ENCODE results near the gene THBS2.
"Not testable (repeated sequence)": the region's sequence is repeated elsewhere in the genome, so short reads cannot be mapped to it uniquely, and the experiment has no call there.

THBS2 gene

DNA sequence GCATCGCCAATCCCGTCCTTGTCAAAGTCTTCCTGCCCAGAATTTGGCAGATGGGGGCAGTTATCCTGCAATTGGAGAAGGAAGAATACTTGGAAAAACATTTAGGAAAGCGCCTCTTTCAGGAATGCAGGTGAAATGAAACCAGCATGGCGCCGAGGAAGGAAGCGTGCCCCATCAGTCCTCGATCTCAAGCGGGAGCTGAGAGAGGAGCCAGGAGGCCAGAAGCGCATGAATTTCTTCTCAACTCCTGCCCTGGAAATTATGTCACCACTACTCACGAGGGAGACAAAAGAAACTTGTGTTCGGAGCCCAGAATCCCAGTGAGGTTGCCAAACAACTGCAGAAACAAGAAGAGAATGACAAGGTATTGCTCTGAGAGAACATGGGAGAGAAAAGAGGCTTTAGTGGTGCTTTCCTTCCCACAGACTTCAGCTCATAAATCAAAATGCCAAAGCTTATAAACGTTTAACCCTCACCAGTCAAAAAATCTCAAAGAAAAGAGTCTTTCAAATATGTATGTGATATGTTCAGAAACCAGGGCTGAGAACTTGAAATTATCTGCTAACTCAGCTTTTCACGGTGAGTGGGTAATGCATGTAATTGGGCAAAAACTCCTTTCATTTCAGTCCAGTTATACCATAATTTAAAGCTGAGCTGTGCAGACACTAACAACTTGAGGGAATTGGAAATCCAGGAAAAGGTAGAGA, 23.9 kb downstream of the THBS2 start:
- DNase-seq = no peak

DNA sequence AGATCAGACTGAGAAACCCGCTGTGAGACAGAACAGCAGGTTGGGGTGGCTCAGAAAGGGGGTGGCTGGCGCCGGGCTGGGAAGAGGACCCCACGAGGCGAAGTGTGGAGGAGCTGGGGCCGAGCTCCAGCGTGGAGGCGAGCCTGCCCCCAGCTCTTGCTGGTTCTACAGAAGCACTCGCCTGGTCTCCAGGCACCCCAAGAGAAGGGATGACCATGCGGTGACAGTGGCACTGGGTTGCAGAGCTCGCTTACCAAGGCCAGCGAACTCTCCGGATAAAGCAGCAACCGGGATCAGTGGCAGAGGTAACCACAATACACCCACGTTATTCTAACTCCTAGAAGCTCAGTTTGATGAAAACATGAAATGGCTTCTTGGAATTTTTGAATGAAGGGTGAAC, 26.5 kb downstream of the THBS2 start:
- no peak for DNase-seq

GRCh38 chr6:169225887-169226286, 27.8 kb downstream of the THBS2 start:
- no peak for DNase-seq

DNA sequence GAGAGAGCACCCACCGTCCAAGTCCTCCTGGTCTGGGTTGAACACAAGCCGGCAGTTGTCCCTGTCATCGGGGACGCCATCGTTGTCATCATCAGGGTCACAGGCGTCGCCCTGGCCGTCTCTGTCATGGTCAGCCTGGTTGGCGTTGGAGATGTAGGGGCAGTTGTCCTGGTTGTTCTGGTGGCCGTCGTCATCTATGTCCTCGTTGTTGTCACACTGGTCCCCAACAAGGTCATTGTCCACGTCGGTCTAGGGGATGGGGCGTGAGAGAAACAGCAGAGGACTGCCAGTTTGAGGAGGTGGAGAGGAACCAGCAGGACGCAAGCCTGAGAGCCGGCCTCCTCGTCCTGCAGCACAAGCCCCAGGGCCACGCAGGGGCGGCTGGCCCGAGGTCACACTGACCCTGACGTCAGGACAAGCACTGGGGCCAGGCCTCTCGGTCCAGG, 28.5 kb downstream of the THBS2 start:
- DNase-seq = no peak

DNA sequence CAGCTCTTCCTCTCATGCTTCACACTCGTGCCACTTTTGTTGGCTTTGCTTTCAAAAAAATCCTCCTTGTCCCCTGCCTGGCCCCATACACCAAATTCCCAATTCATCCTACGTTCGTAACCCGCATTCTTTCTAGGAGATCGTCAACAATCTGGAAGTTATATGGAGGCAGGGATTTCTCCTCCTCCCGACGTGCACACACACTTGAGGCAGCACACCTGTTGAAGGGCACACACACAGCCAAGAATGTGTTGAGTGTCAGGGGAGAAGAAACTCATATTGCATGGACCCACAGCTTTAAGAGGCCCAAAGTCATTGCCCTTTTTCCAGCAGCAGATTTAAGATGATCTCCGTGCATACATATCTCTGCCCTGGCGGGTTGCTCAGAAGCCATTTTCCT, 28.9 kb downstream of the THBS2 start:
- DNase-seq = no peak

- DNase-seq = no peak
Observed at GRCh38 chr6:169224185-169224695, 29.4 kb downstream of the THBS2 start.

- DNase-seq = no peak
Observed at GRCh38 chr6:169223006-169223405, 30.6 kb downstream of the THBS2 start.

GRCh38 chr6:169222126-169222525, 31.5 kb downstream of the THBS2 start:
- DNase-seq = no peak

GRCh38 chr6:169221264-169221663, 32.4 kb downstream of the THBS2 start:
- no peak for DNase-seq

DNA sequence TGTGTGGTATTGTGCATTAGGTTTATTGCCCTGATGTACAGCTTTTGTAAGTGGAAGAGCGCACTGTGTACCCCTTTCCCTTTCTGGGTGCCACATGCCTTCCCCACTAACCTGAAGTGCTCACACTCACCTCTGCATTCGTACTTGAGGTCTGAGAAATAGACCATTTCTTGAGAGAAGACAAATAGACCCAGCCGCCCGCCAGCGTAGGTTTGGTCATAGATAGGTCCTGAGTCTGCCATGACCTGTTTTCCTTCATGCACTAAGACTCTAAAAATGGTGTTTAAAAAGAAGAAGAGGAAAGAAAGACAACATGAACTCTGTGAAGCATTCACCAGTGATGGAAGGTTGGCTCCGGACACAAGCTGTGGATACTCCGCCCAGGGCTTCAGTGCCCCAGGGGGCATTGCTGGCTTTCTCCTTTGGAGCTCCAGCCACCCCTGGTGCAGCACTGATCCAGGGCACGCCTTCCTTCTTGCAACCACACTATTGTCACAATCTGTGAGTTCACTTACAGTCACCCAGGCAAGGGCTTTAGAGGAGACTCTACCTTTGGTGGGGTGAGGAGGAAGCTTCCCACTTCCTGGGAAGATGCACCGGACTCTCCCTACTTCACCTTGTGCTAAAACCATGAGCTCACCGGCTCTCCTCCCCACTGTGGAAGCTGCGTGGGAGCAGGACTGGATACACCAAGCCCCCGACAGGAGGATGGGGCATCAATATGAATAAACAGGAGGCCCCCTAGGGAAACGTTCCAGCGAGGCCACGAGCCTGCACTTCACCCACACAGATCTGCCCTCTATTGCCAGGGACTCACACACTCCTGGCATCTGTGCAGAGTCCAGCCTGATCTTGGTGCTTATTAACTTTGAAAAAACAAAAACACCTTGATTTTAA, 33.3 kb downstream of the THBS2 start:
- DNase-seq = no peak

DNA sequence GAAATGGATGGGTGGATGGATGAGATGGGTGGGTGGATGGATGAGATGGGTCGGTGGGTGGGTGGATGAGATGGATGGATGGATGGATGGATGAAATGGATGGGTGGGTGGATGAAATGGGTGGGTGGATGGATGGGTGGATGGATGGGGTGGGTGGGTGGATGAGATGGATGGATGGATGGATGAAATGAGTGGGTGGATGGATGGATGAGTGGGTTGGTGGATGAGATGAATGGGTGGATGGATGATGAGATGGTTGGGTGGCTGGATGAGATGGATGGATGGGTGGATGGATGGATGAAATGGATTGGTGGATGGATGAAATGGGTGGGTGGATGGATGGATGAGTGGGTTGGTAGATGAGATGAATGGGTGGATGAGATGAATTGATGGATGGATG, 35.7 kb downstream of the THBS2 start:
- no peak for DNase-seq

GRCh38 chr6:169216830-169217229, 36.8 kb downstream of the THBS2 start:
- DNase-seq = no peak

- DNase-seq = no peak
Observed at GRCh38 chr6:169215201-169215681, 38.4 kb downstream of the THBS2 start.

GRCh38 chr6:169214789-169215188, 38.9 kb downstream of the THBS2 start:
- not testable (repeated sequence) for DNase-seq

GRCh38 chr6:169213814-169214520, 39.7 kb downstream of the THBS2 start:
- DNase-seq = no peak

DNA sequence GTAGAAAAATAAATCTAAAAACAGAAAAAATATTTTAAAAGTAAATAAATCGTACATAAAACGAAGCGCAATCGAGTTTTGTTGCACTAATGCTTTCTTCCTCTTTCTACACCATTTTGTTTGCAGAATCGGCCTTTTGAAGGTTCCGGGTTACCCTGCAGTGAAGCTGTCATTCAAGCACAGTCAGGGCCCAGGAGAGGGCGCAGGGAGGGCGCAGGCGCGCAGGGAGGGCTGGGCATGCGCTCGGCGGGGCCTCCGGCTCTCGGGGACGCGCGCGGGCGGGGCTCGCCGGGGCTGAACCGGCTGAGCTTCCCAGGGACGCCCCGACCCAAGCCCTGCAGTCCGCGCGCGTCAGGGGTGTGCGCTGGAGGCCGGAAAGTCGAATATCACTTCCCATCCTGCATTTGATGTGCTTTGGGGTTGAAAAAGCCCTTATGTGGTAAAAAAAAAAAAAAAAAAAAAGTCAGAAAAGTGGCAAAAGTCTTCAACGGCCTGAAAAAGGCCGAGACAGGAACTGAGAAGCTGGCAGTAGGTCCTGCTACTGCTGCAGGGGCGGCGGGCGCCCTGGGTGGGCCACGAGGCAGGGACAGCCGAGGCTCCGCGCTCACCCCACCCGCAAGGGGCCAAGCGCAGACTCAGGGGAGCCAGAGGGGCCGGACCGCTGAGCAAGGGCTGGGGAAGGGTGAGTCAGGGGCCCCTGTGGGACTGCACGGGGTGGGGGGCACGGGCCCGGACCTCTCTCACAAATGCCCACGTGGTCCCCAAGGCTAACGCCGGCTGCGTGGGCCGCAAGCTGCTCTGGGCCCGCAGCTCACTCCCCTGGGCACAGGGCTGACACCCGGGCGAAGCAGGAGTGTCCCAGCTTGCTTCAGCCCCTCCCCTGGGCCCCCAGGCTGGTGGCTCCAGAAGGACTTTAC, 40.5 kb downstream of the THBS2 start:
- DNase-seq = no peak

GRCh38 chr6:169212436-169212835, 41.2 kb downstream of the THBS2 start:
- DNase-seq = no peak

DNA sequence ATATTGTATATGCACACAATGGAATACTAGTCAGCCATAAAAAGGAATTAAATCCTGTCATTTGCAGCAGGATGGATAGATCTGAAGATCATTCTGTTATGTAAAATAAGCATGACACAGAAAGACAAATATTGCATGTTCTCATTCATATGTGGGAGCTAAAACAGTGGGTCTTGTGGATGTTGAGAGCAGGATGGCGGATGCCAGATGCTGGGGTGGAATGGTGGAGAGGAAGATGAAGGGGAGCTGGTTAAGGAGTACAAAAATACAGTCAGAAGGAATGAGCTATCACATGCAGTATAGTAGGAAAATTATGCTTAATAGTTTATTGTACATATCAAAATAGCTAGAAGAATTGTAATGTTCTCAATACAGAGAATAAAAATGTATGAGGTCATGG, 41.8 kb downstream of the THBS2 start:
- no peak for DNase-seq

GRCh38 chr6:169210611-169211010, 43.0 kb downstream of the THBS2 start:
- no peak for DNase-seq

- no peak for DNase-seq
Observed at GRCh38 chr6:169208011-169208410, 45.6 kb downstream of the THBS2 start.

- no peak for DNase-seq
Observed at GRCh38 chr6:169207482-169207881, 46.2 kb downstream of the THBS2 start.
